Trophoblast cell (in vitro differentiated cells and primary cell): ENCODE data around the gene RCN1.

Experiments
- DNase-seq, 2 donors: peaks; one replicate each; pipeline ENCODE4 v3.0.0-alpha.2; 2016
- H2AFZ ChIP-seq: 2 replicates; pipeline ENCODE4 v1.6.1; 2013; ENCODE audit warnings: low read length, moderate library complexity, mild to moderate bottlenecking; ENCODE audit not compliant: insufficient read depth, poor library complexity
- H2AK5ac ChIP-seq: 2 replicates; pipeline ENCODE4 v1.6.1; 2013; ENCODE audit warnings: mild to moderate bottlenecking, low read length
- H2BK120ac ChIP-seq: 2 replicates; pipeline ENCODE4 v1.6.1; 2013; ENCODE audit warnings: low read length, mild to moderate bottlenecking, moderate library complexity; ENCODE audit not compliant: insufficient read depth, poor library complexity
- H2BK12ac ChIP-seq: 2 replicates; pipeline ENCODE4 v1.6.1; 2013; ENCODE audit warnings: mild to moderate bottlenecking, low read length, moderate library complexity
- H2BK5ac ChIP-seq: 2 replicates; pipeline ENCODE4 v1.6.1; 2013; ENCODE audit warnings: low read length, low read depth, moderate library complexity, mild to moderate bottlenecking; ENCODE audit not compliant: poor library complexity
- H3K14ac ChIP-seq: 2 replicates; pipeline ENCODE4 v1.6.1; 2013; ENCODE audit warnings: mild to moderate bottlenecking, low read length
- H3K18ac ChIP-seq: 2 replicates; pipeline ENCODE4 v1.6.1; 2013; ENCODE audit warnings: mild to moderate bottlenecking, low read length
- H3K23ac ChIP-seq: 2 replicates; pipeline ENCODE4 v1.6.1; 2013; ENCODE audit warnings: low read length
- H3K27ac ChIP-seq: 2 replicates; pipeline ENCODE4 v1.5.1; 2013; ENCODE audit warnings: low read depth, mild to moderate bottlenecking, inconsistent platforms, low read length, moderate library complexity
- H3K27me3 ChIP-seq: 2 replicates; pipeline ENCODE4 v1.6.1; 2013; ENCODE audit warnings: inconsistent platforms, mild to moderate bottlenecking, low read length, moderate library complexity; ENCODE audit not compliant: insufficient read depth
- H3K36me3 ChIP-seq, 2 experiments: 1 replicate in 1 of 2; 2 replicates in 1 of 2; pipeline ENCODE4 v1.6.1; 2013; ENCODE audit warnings: low read length in 2 of 2, mild to moderate bottlenecking in 2 of 2, moderate library complexity in 1 of 2; ENCODE audit not compliant: insufficient read depth in 2 of 2, control insufficient read depth in 1 of 2
- H3K4ac ChIP-seq: 2 replicates; pipeline ENCODE4 v1.6.1; 2013; ENCODE audit warnings: low read depth, mild to moderate bottlenecking, low read length, moderate library complexity
- H3K4me1 ChIP-seq, 2 experiments: 1 replicate in 1 of 2; 2 replicates in 1 of 2; pipeline ENCODE4 v1.6.1; 2013; ENCODE audit warnings: low read length in 2 of 2, mild to moderate bottlenecking in 2 of 2, moderate library complexity in 1 of 2; ENCODE audit not compliant: insufficient read depth in 2 of 2, control insufficient read depth in 1 of 2
- H3K4me2 ChIP-seq: 2 replicates; pipeline ENCODE4 v1.6.1; 2013; ENCODE audit warnings: inconsistent platforms, mild to moderate bottlenecking, low read length, moderate library complexity
- H3K4me3 ChIP-seq: 2 replicates; pipeline ENCODE4 v1.5.1; 2013; ENCODE audit warnings: mild to moderate bottlenecking, low read depth, low read length, inconsistent platforms
- H3K79me1 ChIP-seq: one replicate; pipeline ENCODE4 v1.6.1; 2013; ENCODE audit warnings: low read length
- H3K79me2 ChIP-seq: 2 replicates; pipeline ENCODE4 v1.6.1; 2013; ENCODE audit warnings: low read length, mild to moderate bottlenecking; ENCODE audit not compliant: control insufficient read depth, insufficient read depth, poor library complexity
- H3K9ac ChIP-seq: 2 replicates; pipeline ENCODE4 v1.6.1; 2013; ENCODE audit warnings: mild to moderate bottlenecking, low read length
- H3K9me3 ChIP-seq: 2 replicates; pipeline ENCODE4 v1.6.1; 2013; ENCODE audit warnings: low read depth, mild to moderate bottlenecking, control low read depth, inconsistent platforms, low read length; ENCODE audit not compliant: insufficient read depth
- H4K12ac ChIP-seq: 2 replicates; pipeline ENCODE4 v1.6.1; 2013; ENCODE audit warnings: low read depth, mild to moderate bottlenecking, low read length, moderate library complexity
- H4K8ac ChIP-seq: 2 replicates; pipeline ENCODE4 v1.6.1; 2013; ENCODE audit warnings: low read depth, mild to moderate bottlenecking, low read length, moderate library complexity
- H4K91ac ChIP-seq: one replicate; pipeline ENCODE4 v1.6.1; 2013; ENCODE audit warnings: low read depth, mild to moderate bottlenecking, low read length, moderate library complexity
- WGBS: extraction: QIAGEN DNeasy Blood & Tissue Kit; methylation state at CpG from one replicate; pipeline ENCODE4 v1.1.7; 2013; ENCODE audit warnings: missing lambda C conversion rate; ENCODE audit not compliant: insufficient read length, insufficient coverage; ENCODE audit errors: extremely low coverage; 5-methylcytosine and 5-hydroxymethylcytosine counted together

The RCN1 gene

DNA sequence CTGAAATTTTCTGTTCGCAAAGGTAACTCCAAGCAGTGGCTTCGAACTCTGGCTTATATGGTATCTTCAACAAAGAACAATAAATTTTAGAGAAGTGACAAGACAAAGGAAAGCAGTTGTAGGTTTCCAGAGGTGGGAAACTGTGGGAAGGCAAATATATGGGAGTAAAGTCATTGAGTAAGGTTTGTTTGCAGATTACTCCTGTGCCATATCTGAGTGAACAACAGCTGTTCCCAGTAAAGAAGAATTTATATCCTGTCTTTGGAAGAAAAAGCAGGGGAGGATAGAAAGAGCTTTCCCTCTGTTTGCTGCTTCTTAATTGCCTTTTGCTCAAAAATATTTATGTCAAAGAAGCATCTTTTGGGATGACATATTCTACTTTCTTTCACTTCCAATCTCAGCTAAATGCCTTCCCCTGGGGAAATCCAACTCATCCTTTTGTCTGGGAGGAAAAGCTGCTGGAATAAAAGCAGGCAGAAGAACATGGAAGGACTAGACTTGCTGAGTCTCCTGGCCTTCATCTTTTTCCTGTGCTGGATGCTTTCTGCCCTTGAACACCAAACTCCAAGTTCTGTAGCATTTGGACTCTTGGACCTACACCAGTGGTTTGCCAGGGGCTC lies 10.4 kb upstream of the RCN1 start:
- no peak overlapping the region for H3K27ac ChIP-seq
- no peak overlapping the region for H3K4me2 ChIP-seq
- no peak overlapping the region for H2BK12ac ChIP-seq
- H2AFZ ChIP-seq, result no peak overlapping the region
- no peaks in the 10 kb centered on the region for H3K27me3 ChIP-seq
- H3K14ac ChIP-seq, result no peak overlapping the region
- H2BK120ac ChIP-seq, result no peak overlapping the region
- no CpG with 5 or more reads among the region's 2 CpGs for WGBS
- no peak overlapping the region for H4K91ac ChIP-seq
- no peak overlapping the region for H4K8ac ChIP-seq
- no peaks in the 10 kb centered on the region for H3K79me1 ChIP-seq
- H2BK5ac ChIP-seq, result no peak overlapping the region
- no peak overlapping the region for H3K9ac ChIP-seq
- no peak overlapping the region for H3K18ac ChIP-seq
- no peak for DNase-seq
- no peak overlapping the region for H4K12ac ChIP-seq
- no peaks in the 10 kb centered on the region for H3K79me2 ChIP-seq
- H3K23ac ChIP-seq, result no peak overlapping the region
- H3K4me3 ChIP-seq, result no peak overlapping the region
- H2AK5ac ChIP-seq, result no peak overlapping the region
- H3K4ac ChIP-seq, result no peak overlapping the region
- H3K9me3 ChIP-seq, result peaks cover 2% of the 10 kb centered on the region
- H3K4me1 ChIP-seq, result no peaks in the 10 kb centered on the region
- no peaks in the 10 kb centered on the region for H3K36me3 ChIP-seq

DNA sequence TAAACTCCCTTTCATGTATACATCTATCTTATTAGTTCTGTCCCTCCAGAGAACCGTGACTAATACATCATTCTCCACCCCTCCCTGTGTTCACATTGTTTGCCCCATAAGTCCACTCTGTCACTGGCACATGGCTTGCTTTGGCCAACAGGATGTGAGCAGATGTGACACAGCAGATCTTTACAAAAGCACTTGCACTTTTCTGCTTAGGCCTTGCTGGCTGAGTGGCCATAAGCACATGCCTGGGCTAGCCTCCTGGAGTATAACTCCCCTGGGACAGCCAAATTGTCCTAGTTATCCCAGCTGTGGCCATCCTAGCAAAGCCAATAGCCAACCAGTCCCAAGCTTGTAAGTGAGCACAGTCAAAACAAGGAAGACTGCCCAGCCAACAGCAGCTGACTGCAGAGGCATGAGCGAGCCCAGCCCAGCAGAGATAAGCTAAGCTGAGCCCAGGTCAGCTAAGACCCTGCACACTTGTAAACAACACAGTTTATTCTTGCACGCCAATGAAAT lies 9.7 kb upstream of the RCN1 start:
- Histone ChIP-seq H4K8ac (no peak overlapping the region), H3K4ac (no peak overlapping the region), H4K91ac (no peak overlapping the region), H2BK5ac (no peak overlapping the region), H3K36me3 (no peaks in the 10 kb centered on the region), H3K4me2 (no peak overlapping the region), H3K9me3 (peaks cover 2% of the 10 kb centered on the region), H4K12ac (no peak overlapping the region), H2AFZ (no peak overlapping the region), H3K4me3 (no peak overlapping the region), H3K23ac (no peak overlapping the region), H2BK12ac (no peak overlapping the region), H2BK120ac (no peak overlapping the region), H3K27me3 (no peaks in the 10 kb centered on the region), H3K27ac (no peak overlapping the region), H3K18ac (no peak overlapping the region), H2AK5ac (no peak overlapping the region), H3K79me2 (no peaks in the 10 kb centered on the region), H3K14ac (no peak overlapping the region), H3K79me1 (no peaks in the 10 kb centered on the region), H3K4me1 (no peaks in the 10 kb centered on the region), H3K9ac (no peak overlapping the region)
- no peak for DNase-seq
- WGBS, result no CpG with 5 or more reads among the region's 3 CpGs

GRCh38 chr11:32081901-32082300 lies 9.0 kb upstream of the RCN1 start:
- Histone ChIP-seq H3K9ac (no peak overlapping the region), H2BK5ac (no peak overlapping the region), H2BK120ac (no peak overlapping the region), H4K8ac (no peak overlapping the region), H3K79me1 (no peaks in the 10 kb centered on the region), H2AK5ac (no peak overlapping the region), H3K4me3 (no peak overlapping the region), H3K9me3 (peaks cover 2% of the 10 kb centered on the region), H4K91ac (no peak overlapping the region), H3K18ac (no peak overlapping the region), H3K14ac (no peak overlapping the region), H3K79me2 (no peaks in the 10 kb centered on the region), H3K23ac (no peak overlapping the region), H3K4ac (no peak overlapping the region), H3K27ac (no peak overlapping the region), H2AFZ (no peak overlapping the region), H3K4me2 (no peak overlapping the region), H3K36me3 (no peaks in the 10 kb centered on the region), H2BK12ac (no peak overlapping the region), H3K4me1 (no peaks in the 10 kb centered on the region), H3K27me3 (no peaks in the 10 kb centered on the region), H4K12ac (no peak overlapping the region)
- no CpG with 5 or more reads among the region's 1 CpG for WGBS
- DNase-seq, result no peak

- Histone ChIP-seq H3K27ac (no peak overlapping the region), H3K23ac (no peak overlapping the region), H3K36me3 (no peaks in the 10 kb centered on the region), H2BK120ac (no peak overlapping the region), H3K18ac (no peak overlapping the region), H3K4ac (no peak overlapping the region), H3K9ac (no peak overlapping the region), H3K27me3 (no peaks in the 10 kb centered on the region), H2BK12ac (no peak overlapping the region), H3K4me3 (no peak overlapping the region), H3K79me1 (peaks cover 1% of the 10 kb centered on the region), H2AFZ (no peak overlapping the region), H4K91ac (no peak overlapping the region), H3K4me2 (no peak overlapping the region), H3K4me1 (no peaks in the 10 kb centered on the region), H4K12ac (no peak overlapping the region), H2BK5ac (no peak overlapping the region), H3K79me2 (no peaks in the 10 kb centered on the region), H4K8ac (no peak overlapping the region), H3K14ac (no peak overlapping the region), H3K9me3 (peaks cover 2% of the 10 kb centered on the region), H2AK5ac (no peak overlapping the region)
- WGBS, result no CpG with 5 or more reads among the region's 5 CpGs
- DNase-seq, result no peak
These were observed 8.4 kb upstream of the RCN1 start for GRCh38 chr11:32082346-32082986.
